CD4-positive, alpha-beta T cell treated with Interleukin-2 at 100 ng/mL for 4 hours (primary cell): ENCODE results near the gene TRIM67.
"Not testable (repeated sequence)": the region's sequence is repeated elsewhere in the genome, so short reads cannot be mapped to it uniquely, and the experiment has no call there.

ENCODE experiments used
- DNase-seq: peaks from one replicate; pipeline ENCODE4 v3.0.0-alpha.2; 2020; ENCODE audit warnings: low spot score

The TRIM67 gene

DNA sequence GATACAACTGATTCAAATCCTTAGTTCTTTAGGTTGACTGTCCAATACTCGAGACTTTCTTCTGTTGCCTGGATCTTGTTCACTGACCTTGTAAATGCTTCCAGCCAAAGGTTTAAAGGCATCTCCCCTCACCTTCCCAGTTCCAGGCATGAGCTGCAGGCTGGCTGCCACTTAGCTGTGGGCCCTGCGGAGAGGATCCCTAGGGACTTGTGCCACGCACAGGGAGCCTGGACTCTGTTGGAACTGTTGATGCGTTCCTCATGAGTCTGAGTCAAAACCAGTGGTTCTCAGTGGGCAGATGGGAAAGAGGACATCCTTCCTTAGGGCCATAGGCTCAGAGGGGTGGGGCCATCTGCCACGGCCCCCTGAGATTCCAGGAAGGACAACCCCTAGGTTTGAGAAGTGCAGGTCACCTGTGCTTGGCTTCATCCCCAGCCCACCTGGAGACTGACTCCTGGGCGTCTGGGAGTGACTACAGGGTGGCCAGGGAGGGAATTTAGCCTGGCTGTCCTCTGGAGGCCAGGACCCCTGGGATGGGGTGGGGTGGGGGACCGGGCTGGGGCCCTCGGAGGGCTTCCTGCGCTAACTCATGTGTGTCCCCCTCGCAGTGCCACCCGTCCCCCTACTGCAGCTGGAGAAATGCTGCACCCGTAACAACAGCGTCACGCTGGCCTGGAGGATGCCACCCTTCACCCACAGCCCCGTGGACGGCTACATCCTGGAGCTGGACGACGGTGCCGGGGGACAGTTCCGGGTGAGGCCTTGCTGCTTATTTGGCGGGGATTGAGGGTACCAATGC lies 41.6 kb downstream of the TRIM67 start:
- no peak for DNase-seq

DNA sequence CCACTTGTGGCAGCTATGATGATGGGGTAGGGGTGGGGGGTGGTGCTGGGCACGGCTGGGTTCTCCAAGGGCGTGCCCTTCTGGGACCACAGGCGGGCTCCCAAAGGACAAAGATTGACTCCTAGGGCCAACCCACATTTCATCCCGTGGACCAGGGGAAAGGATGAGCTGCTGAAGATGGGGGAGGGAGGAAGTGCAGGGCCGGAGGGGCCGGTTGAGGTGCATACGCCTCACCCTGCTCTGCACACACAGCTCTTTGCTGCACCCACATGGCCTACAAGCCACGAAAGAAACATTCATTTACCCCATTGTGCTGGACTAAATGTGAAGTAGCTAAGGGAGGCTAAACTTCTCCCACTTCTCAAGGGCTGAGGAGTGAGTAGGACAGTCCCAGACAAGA lies 45.0 kb downstream of the TRIM67 start:
- DNase-seq: no peak

DNA sequence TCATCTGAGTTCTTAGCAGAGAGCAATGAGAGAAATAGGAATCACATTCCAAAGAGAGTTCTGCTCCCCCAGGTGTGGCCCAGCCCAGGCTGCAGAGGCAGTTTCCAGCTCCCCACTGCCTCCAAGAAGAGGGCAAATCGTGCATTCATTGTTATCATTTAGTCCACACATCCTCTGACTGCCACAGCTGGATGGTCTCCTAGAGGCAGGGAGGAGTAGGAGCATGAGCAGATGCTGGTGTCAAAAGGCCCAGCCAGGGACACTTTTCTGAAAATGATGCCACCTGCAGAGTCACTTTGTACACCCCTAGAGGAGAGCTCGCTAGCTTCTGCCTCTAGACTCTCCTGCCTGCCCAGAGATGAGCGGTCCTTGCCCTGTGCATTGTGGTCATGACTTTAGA lies 45.6 kb downstream of the TRIM67 start:
- no peak for DNase-seq

DNA sequence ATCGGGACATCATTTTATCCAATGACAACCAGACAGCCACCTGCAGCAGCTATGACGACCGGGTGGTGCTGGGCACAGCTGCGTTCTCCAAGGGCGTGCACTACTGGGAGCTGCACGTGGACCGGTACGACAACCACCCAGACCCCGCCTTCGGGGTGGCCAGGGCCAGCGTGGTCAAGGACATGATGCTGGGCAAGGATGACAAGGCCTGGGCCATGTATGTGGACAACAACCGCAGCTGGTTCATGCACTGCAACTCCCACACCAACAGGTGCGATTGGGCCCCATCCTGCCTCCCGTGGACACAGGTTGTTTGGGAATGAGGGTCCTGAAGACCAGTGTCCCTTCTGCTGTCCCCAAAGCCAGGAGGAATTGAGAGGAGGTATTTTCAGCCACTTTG lies 47.1 kb downstream of the TRIM67 start:
- no peak for DNase-seq

DNA sequence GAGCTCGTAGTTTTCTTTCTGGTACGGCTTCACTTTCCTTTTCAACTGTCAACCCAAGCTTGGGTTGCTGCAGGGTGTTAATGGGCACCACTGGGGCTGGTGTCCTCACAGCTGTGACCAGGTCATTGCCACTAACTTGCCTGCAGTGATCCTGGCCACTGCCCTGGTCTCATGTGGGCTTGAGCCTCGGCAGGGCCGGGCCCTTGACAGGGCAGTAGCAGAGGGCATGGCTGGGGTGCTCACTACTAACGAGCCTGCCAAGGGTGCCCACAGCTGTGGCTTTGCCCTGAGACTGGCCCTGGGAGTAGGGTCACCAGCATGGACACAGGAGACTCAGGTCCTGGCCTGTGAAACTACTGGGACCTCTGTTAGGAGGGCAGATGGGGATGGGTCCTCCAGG lies 47.7 kb downstream of the TRIM67 start:
- DNase-seq: no peak

DNA sequence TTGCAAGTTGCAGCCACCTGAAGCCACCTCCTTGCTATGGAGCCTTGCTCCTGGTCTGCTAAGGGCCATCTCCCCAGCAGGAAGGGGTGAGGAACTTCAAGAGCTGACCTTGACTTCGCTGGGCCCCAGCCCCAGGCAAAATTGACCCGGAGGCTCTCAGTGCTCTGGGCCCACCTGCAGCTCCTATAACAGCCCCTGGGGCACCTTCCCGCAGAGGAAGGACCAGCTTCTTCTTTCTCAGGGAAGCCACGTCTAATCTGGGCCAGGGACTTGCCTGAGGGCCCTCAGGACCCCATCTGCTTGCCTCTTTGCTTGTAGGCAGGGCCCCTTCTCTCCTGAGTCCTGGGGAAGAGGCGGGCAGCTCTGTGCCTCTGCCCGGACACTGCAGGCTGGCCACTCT lies 48.3 kb downstream of the TRIM67 start:
- no peak for DNase-seq

DNA sequence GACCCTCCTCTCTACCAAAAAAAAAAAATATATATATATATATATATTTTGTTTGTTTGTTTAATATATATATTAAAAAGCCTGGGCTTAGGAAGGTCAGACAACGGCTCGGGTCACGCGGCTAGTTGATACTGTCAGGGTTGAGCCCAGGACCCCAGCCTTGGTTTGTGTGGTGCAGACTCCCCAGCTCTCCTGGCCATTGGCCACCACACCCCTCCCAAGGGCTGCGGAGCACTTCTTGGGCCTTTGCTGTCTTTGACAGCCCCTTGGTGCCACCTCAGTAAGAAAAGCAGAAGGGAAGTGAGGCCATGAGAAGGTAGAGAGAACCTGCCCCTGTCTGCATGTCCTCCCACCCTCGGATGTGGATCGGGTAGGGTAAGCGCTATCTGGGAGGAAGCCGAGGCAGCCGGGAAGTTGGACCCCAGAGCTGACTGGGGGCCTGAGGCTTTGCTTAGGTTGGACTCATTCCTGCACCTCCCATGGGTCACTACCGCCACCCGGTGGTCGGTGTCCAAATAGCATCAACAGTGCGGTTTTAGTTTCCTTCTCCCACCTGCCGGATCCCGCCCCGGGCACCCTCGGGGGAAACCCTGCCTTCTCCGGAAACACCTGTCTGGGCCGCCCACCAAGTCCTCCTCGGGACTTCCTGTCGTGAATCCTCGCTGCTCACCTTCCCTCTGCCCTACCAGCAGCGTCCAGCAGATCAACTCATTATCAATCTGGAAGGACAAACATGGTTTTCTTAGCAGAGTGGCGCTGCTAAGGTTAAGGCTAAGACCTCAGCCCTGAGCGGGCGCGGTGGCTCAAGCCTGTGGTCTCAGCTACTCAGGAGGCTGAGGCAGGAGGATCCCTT lies 49.4 kb downstream of the TRIM67 start:
- DNase-seq: peak; percentile 91

DNA sequence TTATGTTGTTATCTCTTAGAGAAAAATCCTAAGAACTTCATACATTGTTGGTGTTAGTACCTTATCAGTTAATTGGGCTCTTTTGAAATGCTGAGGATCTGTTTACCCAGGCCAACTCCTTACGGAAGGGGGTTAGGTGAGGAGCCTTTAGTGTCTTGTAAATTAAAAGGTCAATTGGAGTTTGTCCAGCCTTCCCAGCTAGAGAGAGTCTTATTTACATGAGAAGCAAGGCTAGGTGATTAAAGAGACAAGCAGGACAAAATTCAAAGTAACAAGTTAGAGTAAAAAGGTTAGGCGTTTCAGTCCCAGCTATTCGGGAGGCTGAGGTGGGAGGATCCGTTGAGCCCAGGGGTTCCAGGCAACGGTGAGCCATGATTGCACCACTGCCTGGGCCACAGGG lies 50.4 kb downstream of the TRIM67 start:
- not testable (repeated sequence) for DNase-seq

DNA sequence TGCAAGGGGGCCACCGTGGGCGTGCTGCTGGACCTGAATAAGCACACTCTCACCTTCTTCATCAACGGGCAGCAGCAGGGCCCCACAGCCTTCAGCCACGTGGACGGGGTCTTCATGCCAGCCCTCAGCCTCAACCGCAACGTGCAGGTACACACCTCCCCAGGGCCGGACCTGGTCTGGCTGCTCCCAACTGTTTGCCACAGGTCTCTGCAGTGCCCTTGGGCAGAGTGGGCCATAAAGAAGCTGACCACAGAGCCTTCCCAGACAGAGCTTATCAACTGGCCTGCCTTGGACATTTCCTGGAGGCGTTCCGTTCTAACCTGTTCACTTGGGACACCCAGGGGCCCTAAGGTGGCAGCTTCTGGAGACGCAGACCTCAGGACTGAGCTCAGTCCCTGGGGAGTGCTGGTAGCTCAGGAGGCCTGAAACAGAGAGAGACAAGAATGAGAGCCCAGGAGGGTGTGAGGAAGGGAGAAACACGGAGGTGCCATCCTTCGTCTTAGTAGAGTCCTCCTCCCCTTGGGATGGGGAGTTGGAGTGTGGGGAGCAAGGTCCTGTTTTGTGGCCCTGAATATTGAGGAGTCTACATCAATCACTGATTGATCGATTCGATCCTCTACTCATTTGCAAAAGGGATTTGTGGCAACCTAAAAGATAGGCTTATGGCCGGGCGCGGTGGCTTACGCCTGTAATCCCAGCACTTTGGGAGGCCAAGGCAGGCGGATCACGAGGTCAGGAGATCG lies 52.1 kb downstream of the TRIM67 start:
- DNase-seq: no peak

DNA sequence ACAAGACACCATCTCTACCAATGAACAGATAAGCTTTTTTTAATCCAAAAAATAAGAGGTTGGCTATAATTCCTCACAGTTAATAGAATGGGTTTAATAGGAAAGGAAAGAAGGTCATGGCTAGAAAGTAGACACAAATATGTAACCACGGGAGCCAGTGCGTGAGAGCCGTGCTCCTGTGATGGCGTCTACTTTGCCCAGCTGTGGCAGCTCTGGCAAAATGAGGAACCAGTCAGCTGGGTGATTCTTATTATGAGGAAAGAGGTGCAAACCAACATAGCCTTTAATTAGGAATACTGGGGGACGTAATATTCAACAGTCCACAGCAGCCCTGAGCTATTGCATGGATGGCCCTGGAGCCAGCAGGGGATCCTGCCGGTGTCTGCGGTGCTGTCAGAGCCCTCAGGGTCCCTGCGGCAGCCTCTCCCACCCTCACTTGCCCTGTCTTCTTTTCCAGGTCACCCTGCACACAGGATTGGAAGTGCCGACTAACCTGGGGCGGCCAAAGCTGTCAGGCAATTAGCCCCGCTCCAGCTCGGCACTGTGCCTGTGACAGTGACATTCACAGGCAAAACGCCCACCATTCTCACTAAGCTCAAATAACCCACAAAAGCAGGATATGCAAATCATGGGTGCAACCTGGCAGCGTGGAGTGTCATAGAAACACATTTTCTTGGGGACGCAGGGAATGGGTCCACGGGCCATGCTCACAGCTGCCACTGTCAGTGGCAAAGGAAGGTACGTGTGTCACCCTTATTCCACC lies 53.2 kb downstream of the TRIM67 start:
- DNase-seq: no peak

DNA sequence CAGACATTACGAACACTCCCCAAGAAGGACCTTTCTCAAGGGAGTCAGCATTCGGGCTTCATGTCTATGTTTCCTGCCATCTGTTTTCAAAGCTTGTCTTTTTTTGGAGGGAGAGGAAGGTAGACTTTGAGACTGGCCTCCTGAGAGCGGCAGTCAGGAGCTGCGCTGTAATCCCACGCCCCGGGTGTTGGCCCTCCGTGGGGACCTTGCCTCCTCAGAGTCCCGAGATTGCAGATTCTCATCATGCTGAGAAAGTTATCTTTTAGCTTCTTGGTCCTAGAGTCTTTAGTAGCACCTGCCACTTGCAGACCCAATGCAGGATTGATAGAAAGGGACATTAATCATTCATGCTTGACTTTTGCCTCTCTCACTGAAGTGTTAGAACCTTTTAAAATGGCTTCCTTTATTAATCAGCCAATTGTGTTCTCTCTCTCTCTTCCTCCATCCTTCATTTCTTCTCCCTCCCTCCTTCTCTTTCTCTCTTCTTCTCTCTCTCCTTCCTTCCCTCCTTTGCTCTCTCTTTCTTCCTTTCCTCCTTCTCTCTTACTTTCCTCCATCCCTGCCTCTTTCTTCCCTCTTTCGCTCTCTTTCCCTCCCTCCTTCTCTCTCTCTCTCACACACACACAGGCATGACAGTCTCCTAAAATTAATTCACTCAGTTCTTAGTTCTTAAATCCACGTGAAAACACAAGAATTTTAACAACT lies 54.0 kb downstream of the TRIM67 start:
- no peak for DNase-seq

DNA sequence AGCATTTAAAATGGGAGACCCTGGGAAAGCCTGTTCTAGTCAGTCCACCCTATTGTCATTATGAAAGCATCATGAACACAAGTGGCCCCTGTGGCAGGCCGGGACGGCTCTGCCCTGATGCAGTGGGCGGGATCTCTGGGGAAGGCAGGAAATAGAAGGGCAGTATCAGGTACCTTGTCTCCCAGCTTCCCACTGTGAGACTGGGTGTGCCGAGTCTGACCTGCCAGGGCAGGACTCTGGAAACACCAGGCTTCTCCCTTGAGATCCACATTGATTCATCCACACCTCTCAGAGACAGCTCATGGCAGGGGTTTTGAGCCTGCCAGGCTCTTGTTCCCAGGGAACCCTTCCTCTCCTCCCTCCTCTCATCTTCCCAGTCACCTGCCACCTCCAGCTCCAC lies 54.6 kb downstream of the TRIM67 start:
- no peak for DNase-seq

DNA sequence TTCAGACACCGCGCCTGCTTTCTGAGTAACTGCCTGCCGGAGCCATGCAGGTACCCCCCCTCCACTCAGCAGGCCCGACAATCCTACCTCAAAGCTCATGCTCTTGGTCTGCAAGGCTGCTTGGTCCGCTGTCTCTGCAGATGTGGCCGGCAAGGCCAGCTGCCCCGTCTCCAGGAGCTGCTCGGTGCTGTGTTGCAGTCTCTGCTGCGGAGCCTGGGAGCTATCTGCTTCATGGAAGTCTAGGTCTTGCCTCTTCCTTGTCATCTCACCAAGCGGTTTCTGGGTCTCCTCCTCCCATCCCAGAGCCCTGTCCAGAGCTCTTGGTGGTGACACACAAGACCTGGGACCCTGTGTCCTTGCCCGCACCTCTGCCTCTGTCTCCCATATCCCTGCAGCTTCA lies 55.2 kb downstream of the TRIM67 start:
- DNase-seq: no peak

DNA sequence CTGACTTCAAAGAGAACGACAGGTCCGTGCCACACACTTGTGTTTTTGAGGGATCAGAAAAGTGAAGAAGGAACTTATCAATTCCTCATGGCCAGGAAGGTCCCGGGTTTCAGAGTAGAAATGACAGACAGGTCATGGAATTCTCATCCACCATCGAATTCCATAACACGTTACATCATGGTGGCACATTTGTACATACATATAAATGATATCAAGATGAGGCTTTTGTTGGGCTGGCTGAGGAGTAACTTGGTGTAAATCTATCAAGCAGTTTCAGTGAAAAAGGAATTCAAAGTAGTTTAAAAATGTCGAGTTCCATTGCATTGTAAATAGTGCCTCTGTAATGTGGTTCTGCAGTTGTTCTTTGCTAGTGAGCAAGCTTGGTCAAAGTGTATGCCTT lies 56.2 kb downstream of the TRIM67 start:
- DNase-seq: no peak

DNA sequence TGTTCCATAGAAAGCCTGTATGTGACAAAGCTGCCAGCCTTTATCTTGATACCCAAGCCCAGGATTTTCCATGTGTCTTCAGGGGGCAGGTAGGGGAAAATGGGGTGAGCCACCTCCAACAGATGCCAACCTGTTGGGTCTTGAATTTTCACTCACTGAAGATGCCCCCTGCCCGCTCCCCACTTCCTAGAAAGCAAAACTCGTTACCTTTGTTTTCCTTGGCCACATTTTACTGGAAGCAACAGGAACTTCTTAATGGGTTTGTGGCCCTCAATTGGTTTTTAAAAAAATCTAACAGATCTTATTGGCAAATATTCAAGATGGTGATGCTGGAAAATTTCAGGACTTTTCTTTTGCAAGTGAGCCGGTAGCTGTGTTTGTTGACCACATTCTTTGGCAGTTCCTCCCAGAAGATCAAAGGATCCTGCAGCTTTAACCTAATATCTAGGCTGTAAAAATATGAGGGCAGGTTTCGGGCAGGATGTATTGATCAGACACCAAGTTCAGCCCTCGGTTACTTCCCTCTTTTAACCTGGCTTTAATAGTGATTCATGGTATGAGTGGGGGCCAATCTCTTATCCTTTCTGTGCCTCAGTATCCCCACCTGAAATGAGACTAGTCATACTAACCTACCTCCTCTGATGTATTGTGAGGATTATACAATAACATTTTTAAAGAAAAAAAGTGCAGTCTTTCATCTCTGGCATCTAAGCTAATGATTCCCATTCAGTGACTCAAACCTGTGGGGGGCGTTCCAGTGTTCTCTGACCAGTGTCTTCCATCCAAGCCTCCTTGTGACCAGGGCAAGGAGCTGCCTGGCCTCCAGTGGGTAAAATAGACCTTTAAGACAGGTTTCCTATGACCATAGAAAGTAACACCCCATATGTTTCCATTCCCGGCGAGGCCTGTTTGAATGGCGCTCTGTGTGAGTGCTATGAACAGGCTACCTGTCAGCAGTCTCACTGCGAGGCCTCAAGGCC lies 57.9 kb downstream of the TRIM67 start:
- DNase-seq: no peak

DNA sequence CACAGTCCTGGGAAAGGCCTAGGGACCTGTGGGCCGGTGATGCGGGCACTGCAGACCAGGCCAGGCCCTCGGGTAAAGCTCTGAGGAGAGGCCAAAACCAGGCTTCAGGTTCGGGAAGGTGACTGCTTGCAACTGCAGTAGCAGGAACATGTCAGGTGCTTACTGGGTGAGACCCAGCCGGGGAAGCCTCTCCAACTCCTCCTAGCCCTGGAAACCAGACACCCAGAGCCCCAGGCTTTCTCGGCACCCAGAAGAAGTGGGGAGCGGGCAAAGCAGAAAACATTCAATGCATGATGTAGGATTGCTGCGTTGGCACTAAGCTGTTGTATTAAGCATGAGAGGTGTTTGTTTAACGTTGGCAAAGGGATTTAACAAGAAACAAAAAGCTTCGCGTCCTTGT lies 58.9 kb downstream of the TRIM67 start:
- no peak for DNase-seq

DNA sequence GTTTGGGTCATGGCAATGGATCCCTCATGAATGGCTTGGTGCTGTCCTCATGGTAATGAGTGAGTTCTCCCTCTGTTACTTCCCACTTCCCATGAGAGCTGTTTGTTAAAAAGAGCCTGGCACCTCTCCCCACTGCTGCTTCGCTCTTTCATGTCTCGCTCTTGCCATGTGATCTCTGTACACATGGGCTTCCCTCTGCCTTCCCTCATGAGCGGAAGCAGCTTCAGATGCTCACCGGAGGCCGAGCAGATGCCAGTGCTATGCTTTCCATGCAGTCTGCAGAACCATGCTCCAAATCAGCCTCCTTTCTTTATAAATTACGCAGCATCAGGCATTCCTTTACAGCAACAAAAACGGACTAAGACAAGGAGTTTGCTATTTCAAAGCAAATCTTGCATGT lies 64.3 kb downstream of the TRIM67 start:
- no peak for DNase-seq

DNA sequence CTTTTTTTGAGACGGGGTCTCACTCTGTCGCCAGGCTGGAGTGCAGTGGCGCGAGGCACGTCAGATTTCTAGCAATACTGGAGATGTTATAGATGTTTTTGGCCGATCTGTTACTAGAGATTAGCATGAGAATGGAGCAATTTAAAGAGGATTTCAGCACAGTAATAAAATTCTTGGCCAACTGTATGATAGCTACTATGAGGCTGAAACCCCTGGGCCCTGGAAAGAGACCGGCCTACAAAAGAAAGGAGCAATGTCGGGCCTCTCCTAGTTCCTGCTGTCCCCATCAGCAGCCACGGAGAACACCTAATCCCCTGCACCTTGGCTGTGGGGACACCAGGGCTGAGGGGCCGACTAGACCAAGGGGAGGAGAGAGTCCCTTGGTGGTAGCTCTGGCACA lies 69.7 kb downstream of the TRIM67 start:
- DNase-seq: no peak

DNA sequence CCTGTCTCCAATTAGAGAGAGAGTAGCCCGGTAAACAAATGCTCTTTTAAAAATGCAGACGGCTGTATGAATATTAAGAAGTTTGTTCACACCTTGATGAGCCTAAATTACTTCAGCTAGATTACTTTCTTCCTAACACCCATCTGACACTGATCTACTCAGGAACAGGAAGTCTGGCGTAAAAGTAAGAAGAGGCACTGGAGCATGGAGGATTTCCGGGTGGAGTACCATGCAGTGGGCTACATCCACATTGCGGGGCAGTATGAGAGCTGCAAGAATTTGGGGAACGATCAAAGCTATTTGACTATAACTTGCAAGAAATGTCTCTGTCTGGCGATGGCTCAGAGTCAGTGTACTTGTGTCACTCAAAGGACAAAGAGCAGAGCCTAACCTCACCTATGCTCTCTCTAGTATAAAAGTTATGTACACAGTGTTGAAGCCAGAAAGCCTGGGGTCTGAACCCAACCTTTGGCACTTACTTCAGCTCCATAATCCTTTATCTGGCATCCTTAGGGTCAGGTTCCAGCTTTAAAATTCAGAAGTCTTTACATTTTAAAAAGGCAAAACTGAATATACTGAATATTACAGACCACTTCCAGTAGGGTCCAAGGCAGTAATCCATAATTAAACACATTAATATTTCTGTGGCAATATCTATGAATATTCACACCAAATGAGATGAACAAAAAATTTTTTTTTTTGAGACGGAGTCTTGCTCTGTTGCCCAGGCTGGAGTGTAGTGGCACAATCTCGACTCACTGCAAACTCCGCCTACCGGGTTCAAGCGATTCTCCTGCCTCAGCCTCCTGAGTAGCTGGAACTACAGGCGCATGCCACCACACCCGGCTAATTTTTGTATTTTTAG lies 71.2 kb downstream of the TRIM67 start:
- no peak for DNase-seq
